Tibial nerve (tissue), 4 donors: ENCODE measurements around the gene R3HCC1L. TPM values are rescaled to one million over a fixed set of nuclear protein-coding genes. Genes with fewer than 3 reads are reported as not detected.

Source experiments
- DNase-seq, 2 donors: peaks; one replicate each; pipeline ENCODE4 v3.0.0-alpha.2; 2019; ENCODE audit warnings: low spot score in 2 of 2
- H3K27ac ChIP-seq, 4 donors: fragments of 200-600 bp; sonication (generic) in 3 of 4; one replicate each; pipeline ENCODE4 v1.5.1; 2017 to 2019; ENCODE audit warnings: mild to moderate bottlenecking in 1 of 4
- H3K27me3 ChIP-seq, 2 donors: fragments of 200-600 bp; sonication (generic) in 1 of 2; one replicate each; pipeline versions ENCODE4 v1.5.1 to v1.6.0; 2017 to 2019
- H3K36me3 ChIP-seq, 3 donors: fragments of 200-600 bp; sonication (generic); one replicate each; pipeline ENCODE4 v1.5.1; 2018 to 2019
- H3K4me1 ChIP-seq, 4 donors: fragments of 200-600 bp; sonication (generic) in 3 of 4; one replicate each; pipeline ENCODE4 v1.5.1; 2017 to 2019
- H3K4me3 ChIP-seq, 4 donors: fragments of 200-600 bp; sonication (generic) in 3 of 4; one replicate each; pipeline ENCODE4 v1.5.1; 2017 to 2019; ENCODE audit warnings: mild to moderate bottlenecking in 1 of 4, moderate library complexity in 1 of 4
- H3K9me3 ChIP-seq, 4 donors: fragments of 200-600 bp; sonication (generic) in 3 of 4; one replicate each; pipeline ENCODE4 v1.5.1; 2017 to 2019
- EP300 ChIP-seq, 2 donors: sonication (generic); formaldehyde crosslinking; IDR thresholded peaks; one replicate each; pipeline ENCODE4 v1.6.1; 2017; ENCODE audit warnings: antibody characterized with exemption in 2 of 2, mild to moderate bottlenecking in 1 of 2
- POLR2A ChIP-seq, 2 donors: fragments of 450-650 bp; IDR thresholded peaks; one replicate each; pipeline ENCODE4 v1.6.1; 2017; ENCODE audit warnings: antibody characterized with exemption in 2 of 2, mild to moderate bottlenecking in 2 of 2, moderate library complexity in 2 of 2
- WGBS, 2 donors: methylation state at CpG; one replicate each; pipeline ENCODE4 v1.1.5; 2018; 5-methylcytosine and 5-hydroxymethylcytosine counted together
- total RNA-seq, 4 donors: library from RNA; depleted of rRNA; stranded (reverse); fragments of >200 nt; gene quantifications; one replicate each; pipeline ENCODE4 v1.1.0, GENCODE V29; 2016
- TF ChIP-seq, protein P1 (sequence below), 5 experiments: fragments of 200-600 bp in 3 of 5; fragments of 450-650 bp in 2 of 5; sonication (generic) in 3 of 5; IDR thresholded peaks; one replicate each; pipeline ENCODE4 v1.5.1; 2016 to 2019; ENCODE audit warnings: antibody characterized with exemption in 5 of 5, mild to moderate bottlenecking in 3 of 5, moderate library complexity in 2 of 5

Gene R3HCC1L
- total RNA-seq, 4 donors from 2014 or later = 10.8 to 15.1 (median 13.5) TPM

GRCh38 chr10:98270786-98271185 is 136.3 kb downstream of the R3HCC1L start:
- DNase-seq = no peak
- Histone ChIP-seq H3K27me3 (no peaks in the 10 kb centered on the region), H3K27ac (peak overlapping the region in 2 of 4 donors; percentile 3 to 95), H3K9me3 (no peaks in the 10 kb centered on the region), H3K36me3 (no peaks in the 10 kb centered on the region), H3K4me1 (peaks cover 0 to 47% (median 15%) of the 10 kb centered on the region in 4 donors), H3K4me3 (no peak overlapping the region)
- TF ChIP-seq, protein P1, sequence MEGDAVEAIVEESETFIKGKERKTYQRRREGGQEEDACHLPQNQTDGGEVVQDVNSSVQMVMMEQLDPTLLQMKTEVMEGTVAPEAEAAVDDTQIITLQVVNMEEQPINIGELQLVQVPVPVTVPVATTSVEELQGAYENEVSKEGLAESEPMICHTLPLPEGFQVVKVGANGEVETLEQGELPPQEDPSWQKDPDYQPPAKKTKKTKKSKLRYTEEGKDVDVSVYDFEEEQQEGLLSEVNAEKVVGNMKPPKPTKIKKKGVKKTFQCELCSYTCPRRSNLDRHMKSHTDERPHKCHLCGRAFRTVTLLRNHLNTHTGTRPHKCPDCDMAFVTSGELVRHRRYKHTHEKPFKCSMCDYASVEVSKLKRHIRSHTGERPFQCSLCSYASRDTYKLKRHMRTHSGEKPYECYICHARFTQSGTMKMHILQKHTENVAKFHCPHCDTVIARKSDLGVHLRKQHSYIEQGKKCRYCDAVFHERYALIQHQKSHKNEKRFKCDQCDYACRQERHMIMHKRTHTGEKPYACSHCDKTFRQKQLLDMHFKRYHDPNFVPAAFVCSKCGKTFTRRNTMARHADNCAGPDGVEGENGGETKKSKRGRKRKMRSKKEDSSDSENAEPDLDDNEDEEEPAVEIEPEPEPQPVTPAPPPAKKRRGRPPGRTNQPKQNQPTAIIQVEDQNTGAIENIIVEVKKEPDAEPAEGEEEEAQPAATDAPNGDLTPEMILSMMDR (IDR thresholded peaks at IDR 0.05) = no peak
- no peak for TF ChIP-seq EP300 (IDR thresholded peaks at IDR 0.05)
- WGBS, 2 donors = 76 to 89% methylated on average over 2 of the region's 2 CpGs

DNA sequence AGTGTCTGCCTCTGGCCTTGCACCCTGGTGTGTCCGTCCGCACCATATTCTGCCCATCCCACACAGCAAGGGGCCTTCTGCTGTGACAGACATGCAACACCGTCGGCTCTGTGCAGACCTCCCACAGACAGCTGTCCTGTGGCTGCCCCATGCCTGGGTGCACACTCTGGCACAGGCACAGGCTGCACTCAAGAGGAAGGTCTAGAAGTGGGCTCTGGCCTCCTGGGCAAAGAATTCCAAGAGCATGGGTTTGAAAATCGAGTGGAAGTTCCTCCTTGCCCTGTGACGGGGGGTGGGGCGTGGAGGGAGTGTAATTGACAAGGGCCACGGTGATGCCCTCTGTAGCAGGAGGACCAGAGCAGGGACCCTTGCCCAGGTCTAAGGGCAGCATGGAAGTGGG is 137.8 kb downstream of the R3HCC1L start:
- Histone ChIP-seq H3K27ac (no peak overlapping the region), H3K36me3 (no peaks in the 10 kb centered on the region), H3K4me1 (peaks cover 0 to 33% (median 15%) of the 10 kb centered on the region in 4 donors), H3K27me3 (no peaks in the 10 kb centered on the region), H3K4me3 (no peak overlapping the region), H3K9me3 (no peaks in the 10 kb centered on the region)
- DNase-seq = no peak
- WGBS, 2 donors = 61 to 75% methylated on average over 8 of the region's 8 CpGs
- TF ChIP-seq POLR2A (IDR thresholded peaks at IDR 0.05) (no peak), EP300 (IDR thresholded peaks at IDR 0.05) (no peak)
- TF ChIP-seq, protein P1 (IDR thresholded peaks at IDR 0.05) = no peak

DNA sequence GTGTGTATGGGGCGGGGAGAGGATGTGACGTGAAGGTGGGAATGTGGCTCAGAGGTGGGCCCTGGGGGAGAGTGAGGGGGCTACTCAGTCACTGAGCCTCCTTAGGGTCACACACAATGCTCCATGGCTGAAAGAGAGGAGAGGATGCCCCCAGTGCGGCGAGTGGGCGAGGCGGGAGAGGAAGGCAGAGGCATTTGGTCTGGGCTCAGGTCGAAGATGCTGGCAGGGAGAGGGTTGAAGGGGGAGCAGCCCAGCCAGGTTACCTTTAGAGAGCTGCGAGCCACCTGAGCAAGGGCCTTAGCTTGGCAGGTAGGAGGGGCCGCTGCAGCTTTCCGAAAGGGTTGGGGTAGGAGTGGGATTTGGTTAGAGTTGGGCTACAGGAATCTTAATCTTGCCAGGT is 138.2 kb downstream of the R3HCC1L start:
- Histone ChIP-seq H3K36me3 (no peaks in the 10 kb centered on the region), H3K4me3 (no peak overlapping the region), H3K27ac (no peak overlapping the region), H3K9me3 (no peaks in the 10 kb centered on the region), H3K27me3 (no peaks in the 10 kb centered on the region), H3K4me1 (peaks cover 0 to 29% (median 15%) of the 10 kb centered on the region in 4 donors)
- TF ChIP-seq POLR2A (IDR thresholded peaks at IDR 0.05) (no peak), EP300 (IDR thresholded peaks at IDR 0.05) (no peak)
- TF ChIP-seq, protein P1 (IDR thresholded peaks at IDR 0.05) = no peak
- WGBS, 2 donors = 75 to 78% methylated on average over 10 of the region's 10 CpGs
- DNase-seq = no peak

GRCh38 chr10:98273057-98273850 is 138.8 kb downstream of the R3HCC1L start:
- 79 to 87% methylated on average over 9 of the region's 9 CpGs for WGBS, 2 donors
- H3K27me3 ChIP-seq = no peaks in the 10 kb centered on the region
- H3K9me3 ChIP-seq = no peaks in the 10 kb centered on the region
- H3K4me1 ChIP-seq = peaks cover 0 to 26% (median 15%) of the 10 kb centered on the region in 4 donors
- H3K27ac ChIP-seq = no peak overlapping the region
- H3K4me3 ChIP-seq = no peak overlapping the region
- no peak for TF ChIP-seq POLR2A (IDR thresholded peaks at IDR 0.05)
- no peak for DNase-seq
- no peaks in the 10 kb centered on the region for H3K36me3 ChIP-seq

- WGBS, 2 donors = 91 to 97% methylated on average over 3 of the region's 3 CpGs
- TF ChIP-seq, protein P1 (IDR thresholded peaks at IDR 0.05) = no peak
- TF ChIP-seq EP300 (IDR thresholded peaks at IDR 0.05) (no peak), POLR2A (IDR thresholded peaks at IDR 0.05) (no peak)
- no peaks in the 10 kb centered on the region for H3K36me3 ChIP-seq
- no peaks in the 10 kb centered on the region for H3K27me3 ChIP-seq
- no peak overlapping the region for H3K27ac ChIP-seq
- DNase-seq = no peak
- H3K9me3 ChIP-seq = no peaks in the 10 kb centered on the region
- peaks cover 0 to 13% (median 4%) of the 10 kb centered on the region in 4 donors for H3K4me1 ChIP-seq
- no peak overlapping the region for H3K4me3 ChIP-seq
Observed at GRCh38 chr10:98274562-98274961, 140.1 kb downstream of the R3HCC1L start.
